A549 (cell line): Measurements from ENCODE around the gene SLC31A1. TPM values are rescaled to one million over a fixed set of nuclear protein-coding genes. Genes with fewer than 3 reads are reported as not detected.

Source experiments
- ATAC-seq, 2 experiments: fragments of 200-7000 bp in 1 of 2; fragments of >200 bp in 1 of 2; cut with Nextera tagmentation in 1 of 2; cut with Tn5 transposase in 1 of 2; 3 replicates each; pipeline versions ENCODE4 v1.8.0 to v1.9.1; 2018 to 2020; ENCODE audit warnings: mild to moderate bottlenecking in 1 of 2, moderate library complexity in 1 of 2
- CTCF ChIA-PET: fragments of 300-600 bp; sonication (Branson Sonifier 250); formaldehyde crosslinking; extraction: SDS; loops from one replicate; lab custom pipeline; 2021; ENCODE audit warnings: antibody characterized with exemption, inconsistent platforms; lab: Yijun Ruan, JAX
- POLR2A ChIA-PET: fragments of 350-600 bp; formaldehyde crosslinking; extraction: SDS; loops from one replicate; lab custom pipeline; 2021; ENCODE audit warnings: antibody characterized with exemption, inconsistent platforms; lab: Yijun Ruan, JAX
- DNase-seq, 2 experiments: peaks; one replicate each; pipeline versions ENCODE4 v3.0.0 to v3.0.0-alpha.2; 2011 to 2016; ENCODE audit warnings: low read depth in 1 of 2, low spot score in 1 of 2
- FAIRE-seq: peaks from 2 replicates; lab custom pipeline; 2011; peaks lifted over from hg19 to GRCh38; lab: Jason Lieb, UNC
- H3K27ac ChIP-seq, 2 experiments: fragments of >200 bp; sonication (Bioruptor Twin); formaldehyde crosslinking; 3 replicates each; pipeline ENCODE4 v1.5.1; 2016 to 2017
- H3K4me1 ChIP-seq: fragments of >200 bp; sonication (Bioruptor Twin); formaldehyde crosslinking; 3 replicates; pipeline ENCODE4 v1.6.1; 2016
- H3K4me2 ChIP-seq: fragments of >200 bp; sonication (Bioruptor Twin); formaldehyde crosslinking; 3 replicates; pipeline ENCODE4 v1.6.1; 2016
- H3K4me3 ChIP-seq: fragments of >200 bp; sonication (Bioruptor Twin); formaldehyde crosslinking; 3 replicates; pipeline ENCODE4 v1.5.1; 2016
- H3K9me3 ChIP-seq: fragments of >200 bp; sonication (Bioruptor Twin); formaldehyde crosslinking; 3 replicates; pipeline ENCODE4 v1.6.1; 2016
- BCL3 ChIP-seq: fragments of >200 bp; sonication (Bioruptor Twin); formaldehyde crosslinking; IDR thresholded peaks from 3 replicates; pipeline ENCODE4 v1.6.1; 2016
- CHD2 ChIP-seq: fragments of 150-350 bp; IDR thresholded peaks from 2 replicates; pipeline ENCODE4 v1.6.1; 2014; ENCODE audit warnings: low read length; ENCODE audit not compliant: partially characterized antibody
- E2F6 ChIP-seq: IDR thresholded peaks from 2 replicates; pipeline ENCODE4 v1.6.1; 2012; ENCODE audit warnings: low read depth, borderline replicate concordance
- EHMT2 ChIP-seq: fragments of 200-600 bp; sonication (generic); IDR thresholded peaks from 2 replicates; pipeline ENCODE4 v1.6.1; 2016; ENCODE audit warnings: antibody characterized with exemption, low read depth, mild to moderate bottlenecking, moderate library complexity
- ELK1 ChIP-seq: fragments of 150-350 bp; IDR thresholded peaks from 2 replicates; pipeline ENCODE4 v1.6.1; 2014; ENCODE audit warnings: low read depth, mild to moderate bottlenecking, low read length
- HMGXB4 ChIP-seq: fragments of 250-450 bp; sonication (Bioruptor Pico); IDR thresholded peaks from 2 replicates; pipeline ENCODE4 v1.5.0; 2021; ENCODE audit warnings: mild to moderate bottlenecking, moderate library complexity, borderline replicate concordance
- JUN ChIP-seq, 2 experiments: fragments of >200 bp; sonication (Bioruptor Twin); formaldehyde crosslinking; IDR thresholded peaks; 2 replicates in 1 of 2; 3 replicates in 1 of 2; pipeline ENCODE4 v1.6.1; 2016 to 2017
- KDM5A ChIP-seq: fragments of 200-600 bp; sonication (generic); IDR thresholded peaks from 2 replicates; pipeline ENCODE4 v1.6.1; 2016; ENCODE audit warnings: antibody characterized with exemption, mild to moderate bottlenecking
- MAZ ChIP-seq: fragments of 150-350 bp; IDR thresholded peaks from 2 replicates; pipeline ENCODE4 v1.6.1; 2014; ENCODE audit warnings: antibody characterized with exemption, low read depth, low read length, borderline replicate concordance
- MYC ChIP-seq: IDR thresholded peaks from 2 replicates; pipeline ENCODE4 v1.6.1; 2012; ENCODE audit warnings: mild to moderate bottlenecking, inconsistent platforms, low read length, improper control_type of control experiment, borderline replicate concordance
- NFE2L2 ChIP-seq: fragments of 150-350 bp; conservative IDR thresholded peaks from 2 replicates; pipeline ENCODE4 v1.6.1; 2014; ENCODE audit warnings: low read length
- PHF8 ChIP-seq: fragments of 200-600 bp; sonication (generic); IDR thresholded peaks from 2 replicates; pipeline ENCODE4 v1.6.1; 2016; ENCODE audit warnings: low read depth, mild to moderate bottlenecking, antibody characterized with exemption, moderate library complexity, borderline replicate concordance
- POLR2A ChIP-seq: IDR thresholded peaks from 2 replicates; pipeline ENCODE4 v1.6.1; 2012; ENCODE audit warnings: mild to moderate bottlenecking, low read length
- REST ChIP-seq: fragments of 200-600 bp; sonication (generic); IDR thresholded peaks from 2 replicates; pipeline ENCODE4 v1.6.1; 2016; ENCODE audit warnings: antibody characterized with exemption, mild to moderate bottlenecking, moderate library complexity
- SMC3 ChIP-seq: fragments of >200 bp; sonication (Bioruptor Twin); formaldehyde crosslinking; IDR thresholded peaks from 3 replicates; pipeline ENCODE4 v1.6.1; 2018; ENCODE audit warnings: inconsistent platforms
- TP53 ChIP-seq: fragments of 250-450 bp; sonication (Bioruptor Pico); IDR thresholded peaks from 2 replicates; pipeline ENCODE4 v1.5.0; 2021; ENCODE audit warnings: mild to moderate bottlenecking, moderate library complexity
- WGBS: methylation state at CpG from one replicate; pipeline ENCODE4 v1.1.6; 2017; ENCODE audit errors: missing lambda C conversion rate; 5-methylcytosine and 5-hydroxymethylcytosine counted together
- polyA plus RNA-seq, 4 experiments: library from polyadenylated mRNA; depleted of rRNA in 3 of 4; stranded (reverse); fragments of >200 nt; fragmentation: RNase III in 1 of 4; extraction: RNeasy Plus Mini Kit Qiagen cat#74134 plus additional on column Dnase treatment in 1 of 4; gene quantifications; 2 replicates in 3 of 4; 3 replicates in 1 of 4; pipeline ENCODE4 v1.2.3, GENCODE V29; 2011 to 2017
- TF ChIP-seq, protein P1 (sequence below): IDR thresholded peaks from 2 replicates; pipeline ENCODE4 v1.6.1; 2012

Gene SLC31A1
- polyA plus RNA-seq, 2 of the 4 experiments (the other 2 are of a cell fraction) = 24.2 to 27.9 TPM

DNA sequence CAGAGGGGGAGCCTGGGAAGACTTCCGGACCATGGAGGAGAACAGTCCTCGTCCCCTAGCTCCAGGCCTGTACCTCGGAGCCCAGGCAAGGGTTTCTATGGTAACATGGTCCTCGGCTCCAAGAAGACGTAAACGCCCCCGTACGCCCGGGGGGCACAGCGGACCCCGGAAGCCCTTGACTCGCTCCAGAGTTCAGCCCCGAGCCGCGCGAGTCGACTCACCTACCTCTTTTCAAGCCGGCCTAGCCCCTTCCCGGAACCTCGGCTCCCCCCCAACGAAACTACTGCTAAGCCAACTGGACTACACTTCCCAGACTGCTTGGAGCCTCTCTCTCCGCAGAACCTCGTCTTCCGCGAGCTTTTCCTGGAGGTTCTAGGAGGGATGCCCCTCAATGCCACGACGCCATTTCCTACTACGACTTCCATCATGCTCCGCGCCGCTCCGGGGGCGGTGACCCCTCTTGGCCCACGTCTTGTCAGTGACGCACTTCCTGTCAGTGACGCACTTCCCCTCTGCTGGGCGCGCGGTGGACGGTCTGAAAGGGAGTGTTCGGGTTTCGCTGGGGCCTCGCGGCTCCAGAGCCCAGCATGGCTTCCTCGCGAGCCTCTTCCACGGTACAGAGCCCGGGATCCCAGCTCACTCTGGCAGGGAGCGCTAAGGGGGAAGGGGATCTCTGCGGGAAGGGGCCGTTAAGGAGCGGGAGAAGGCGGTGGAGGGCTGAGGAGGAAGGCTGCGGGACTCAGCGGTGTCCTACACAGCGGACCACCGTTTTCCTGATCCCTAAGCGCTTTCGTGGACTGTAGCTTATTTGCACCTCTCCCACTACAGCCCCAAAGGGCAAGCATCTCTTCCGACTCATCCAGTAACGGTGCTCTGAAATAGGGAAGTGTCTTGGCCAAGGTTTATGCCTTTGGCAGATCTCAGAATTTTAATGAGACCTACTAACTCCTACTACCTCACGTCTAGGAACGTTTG is 54.1 kb downstream of the SLC31A1 start, which contains the start of the genes CDC26 and PRPF4:
Gene CDC26 (minus strand): TSS at position 416 of the 975 bp plus-strand sequence. CDS start 3,065 bp downstream, outside the sequence.
Gene PRPF4 (plus strand): TSS at position 502 of the 975 bp plus-strand sequence. CDS start 86 bp downstream, at position 588.
- peak within 1 kb of the TSS; percentile 88 to 93 for H3K27ac ChIP-seq
- WGBS = 1% methylated on average over 40 of the region's 63 CpGs
- peak within 1 kb of the TSS; percentile 84 for H3K4me2 ChIP-seq
- H3K4me3 ChIP-seq = peak within 1 kb of the TSS; percentile 78
- ATAC-seq = peak; percentile 96 to 97
- TF ChIP-seq E2F6 (no peak), KDM5A (peak; percentile 36; the same call in 1 of the 2 replicates), PHF8 (peak; percentile 88), ELK1 (no peak), CHD2 (peak; percentile 76), NFE2L2 (no peak), TP53 (CRISPR knock-in tag) (0 out of 2 replicates have a peak, but pooled peaks have one; percentile 45), BCL3 (peak; percentile 84), HMGXB4 (CRISPR knock-in tag) (no peak), REST (peak; percentile 75), EHMT2 (no peak), SMC3 (no peak), JUN (IDR thresholded peaks at IDR 0.05) (peak; percentile 73 to 90; a peak in 4 of 5 replicates), POLR2A (peak; percentile 95), MYC (peak; percentile 73), MAZ (0 out of 2 replicates have a peak, but pooled peaks have one; percentile 35)
- TF ChIP-seq, protein P1, sequence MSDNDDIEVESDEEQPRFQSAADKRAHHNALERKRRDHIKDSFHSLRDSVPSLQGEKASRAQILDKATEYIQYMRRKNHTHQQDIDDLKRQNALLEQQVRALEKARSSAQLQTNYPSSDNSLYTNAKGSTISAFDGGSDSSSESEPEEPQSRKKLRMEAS = peak; percentile 89
- TF ChIP-seq, all 56 proteins: peak for 11
- peak; percentile 95 to 98 for DNase-seq
- Histone ChIP-seq H3K4me1 (peaks cover 28% of the 10 kb centered on the region; the same call in 2 of the 3 replicates), H3K9me3 (no peaks in the 10 kb centered on the region)
- CTCF ChIA-PET = interaction anchor here (0.6 to 4.0 kb wide), 31 partner anchors 9 to 382 kb away, joined by 3 to 35 read pairs (median 6); partner anchors contain the start of genes ALAD, C9orf43, FKBP15 and POLE3
- FAIRE-seq = peak; percentile 56
- POLR2A ChIA-PET = interaction anchor here (0.5 to 2.4 kb wide), 15 partner anchors 9 to 383 kb away, joined by 3 to 22 read pairs (median 4); partner anchors contain the start of genes ALAD, C9orf43, FKBP15 and POLE3
